SK-N-MC (cell line): ENCODE data around the gene CMTM8.

ENCODE experiments used
- EZH2 ChIP-seq: fragments of 200-600 bp; sonication (generic); IDR thresholded peaks from one replicate; pipeline ENCODE4 v1.6.1; 2017; ENCODE audit warnings: antibody characterized with exemption
- FOXP2 ChIP-seq: optimal IDR thresholded peaks from 2 replicates; pipeline ENCODE3; 2011; ENCODE audit warnings: mild to moderate bottlenecking, moderate library complexity; ENCODE audit not compliant: insufficient read depth; ENCODE audit errors: extremely low read length, control extremely low read depth
- POLR2AphosphoS5 ChIP-seq: IDR thresholded peaks from 2 replicates; pipeline ENCODE4 v1.6.1; 2012; ENCODE audit warnings: mild to moderate bottlenecking, low read depth, low read length, borderline replicate concordance

DNA sequence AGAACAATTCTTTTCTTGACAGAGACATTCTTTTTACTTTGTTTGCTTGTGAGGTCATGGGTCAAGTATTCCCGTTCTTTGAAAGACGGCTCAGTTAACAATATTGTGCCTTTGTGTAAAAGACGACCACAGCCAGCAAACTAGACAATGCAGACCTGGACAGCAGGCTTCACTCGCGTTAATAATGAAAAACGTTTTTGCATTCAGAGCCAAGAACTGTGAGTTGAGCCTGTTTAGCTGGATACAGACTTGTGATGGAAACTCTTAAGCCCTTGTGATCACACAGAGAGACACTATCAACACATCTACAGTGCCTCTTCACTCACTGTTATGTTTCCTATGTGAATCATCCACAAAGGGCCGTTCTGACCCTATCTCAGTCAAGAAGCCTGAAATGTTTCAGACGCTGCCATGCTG is 115.9 kb downstream of the CMTM8 start:
- no peak for TF ChIP-seq POLR2AphosphoS5
- no peak for TF ChIP-seq EZH2
- TF ChIP-seq FOXP2 = no peak
